ENCODE data around the gene PRSS56. TPM values are rescaled to one million over a fixed set of nuclear protein-coding genes. Genes with fewer than 3 reads are reported as not detected.

PRSS56 gene
- total and polyA plus RNA-seq, 8 donors = 0.02 TPM; not detected in 7

DNA sequence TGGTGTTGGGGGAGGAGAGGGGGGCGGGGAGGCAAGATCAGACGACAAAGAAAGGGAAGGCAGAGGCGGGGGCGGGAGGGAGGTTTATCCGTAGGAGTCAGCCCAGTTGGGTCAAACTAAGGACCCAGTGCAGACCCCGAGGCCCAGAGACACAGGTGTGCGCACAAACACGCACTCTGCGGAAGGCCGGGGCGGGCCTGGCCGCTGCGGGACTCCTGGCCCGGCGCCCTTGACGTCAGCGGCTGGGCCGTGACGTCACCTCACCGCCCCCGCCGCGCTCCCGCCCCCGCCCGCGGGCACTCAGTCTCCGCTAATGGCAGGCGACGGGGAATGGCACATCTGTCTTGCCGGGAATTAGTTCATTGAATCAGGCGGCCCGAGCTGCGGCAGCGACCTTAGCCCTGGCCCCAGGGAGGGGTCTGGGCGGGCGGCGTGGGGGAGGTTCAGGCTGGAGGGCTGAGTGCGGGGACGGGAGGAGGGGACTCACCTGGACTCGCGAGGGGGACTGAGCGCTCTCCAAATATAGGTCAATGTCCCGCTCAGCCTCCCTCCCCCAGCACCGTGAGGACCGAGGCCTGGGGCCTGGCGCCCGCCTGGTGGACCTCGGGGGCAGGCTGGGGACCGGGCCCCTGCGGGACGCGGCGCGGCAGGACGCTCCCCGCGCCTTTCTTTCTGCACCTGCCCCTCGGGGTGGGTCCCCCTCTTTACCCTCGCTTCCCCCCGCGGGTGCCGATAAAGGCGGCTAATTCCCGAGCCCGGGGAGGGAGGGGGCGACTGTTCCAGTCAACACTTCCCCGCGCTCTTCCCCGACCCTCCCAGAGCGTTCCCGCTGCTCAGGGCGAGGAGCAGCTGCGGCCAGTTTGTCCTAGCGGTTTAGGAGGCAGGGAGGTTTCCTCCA is 17.0 kb upstream of the PRSS56 start:
- DNase-seq = peak in 4 of 6 donors; percentile 16 to 67 (median 32)
- H3K27me3 ChIP-seq = no peaks in the 10 kb centered on the region
- H3K9me3 ChIP-seq = no peaks in the 10 kb centered on the region
- ATAC-seq = peak; percentile 22 to 50 (median 45)
- H3K4me1 ChIP-seq = peaks cover 0 to 11% (median 9%) of the 10 kb centered on the region in 3 donors
- no peak overlapping the region for H3K27ac ChIP-seq
- TF ChIP-seq CTCF (IDR thresholded peaks at IDR 0.05) = no peak
- H3K36me3 ChIP-seq = no peaks in the 10 kb centered on the region
- FAIRE-seq = no peak
- intact Hi-C loops (cut with DNase I) = no loop called here
- 22 to 31% methylated on average over 53 to 75 of the region's 75 CpGs for WGBS, 2 donors
- peak overlapping the region in 3 of 4 donors; percentile 8 to 28 (median 16) for H3K4me3 ChIP-seq

- no peaks in the 10 kb centered on the region for H3K9me3 ChIP-seq
- no peaks in the 10 kb centered on the region for H3K36me3 ChIP-seq
- 76 to 78% methylated on average over 16 of the region's 16 CpGs for WGBS, 2 donors
- H3K4me1 ChIP-seq = peaks cover 0 to 11% (median 9%) of the 10 kb centered on the region in 3 donors
- intact Hi-C loops (cut with DNase I) = no loop called here
- H3K4me3 ChIP-seq = no peak overlapping the region
- H3K27ac ChIP-seq = no peak overlapping the region
- no peaks in the 10 kb centered on the region for H3K27me3 ChIP-seq
- ATAC-seq (no peak), DNase-seq (no peak), FAIRE-seq (no peak)
- TF ChIP-seq CTCF (IDR thresholded peaks at IDR 0.05) = no peak
Measured at GRCh38 chr2:232503809-232504323, 16.3 kb upstream of the PRSS56 start.

DNA sequence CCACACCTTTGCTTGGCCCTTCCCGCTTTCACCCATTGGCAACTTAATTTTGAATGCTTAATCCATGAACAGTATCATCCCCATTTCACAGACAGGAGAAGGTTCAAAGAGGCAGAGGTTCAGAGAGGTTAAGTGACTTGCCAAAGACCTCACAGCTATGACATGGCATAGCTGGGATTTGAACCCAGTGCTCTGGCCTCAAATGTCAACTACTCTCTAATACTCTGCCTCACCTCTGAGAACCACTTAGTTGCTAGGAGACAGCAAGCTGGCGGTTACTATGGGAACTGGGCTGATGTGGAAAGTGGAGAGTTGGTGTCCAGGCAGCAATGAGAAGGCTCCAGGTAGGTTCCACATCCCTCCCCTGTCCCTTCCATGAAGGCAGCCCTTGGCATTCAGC is 15.8 kb upstream of the PRSS56 start:
- H3K4me3 ChIP-seq = no peak overlapping the region
- no peak for FAIRE-seq
- no peaks in the 10 kb centered on the region for H3K27me3 ChIP-seq
- H3K9me3 ChIP-seq = no peaks in the 10 kb centered on the region
- no peak for TF ChIP-seq CTCF (IDR thresholded peaks at IDR 0.05)
- peak in 1 of 4 donors; percentile 21 for ATAC-seq
- H3K4me1 ChIP-seq = peaks cover 0 to 11% (median 9%) of the 10 kb centered on the region in 3 donors
- no peaks in the 10 kb centered on the region for H3K36me3 ChIP-seq
- DNase-seq = no peak
- intact Hi-C loops (cut with DNase I) = no loop called here
- H3K27ac ChIP-seq = no peak overlapping the region
- WGBS, 2 donors = 87 to 93% methylated on average over 2 of the region's 2 CpGs

- H3K27me3 ChIP-seq = no peaks in the 10 kb centered on the region
- intact Hi-C loops (cut with DNase I) = no loop called here
- H3K4me3 ChIP-seq = no peak overlapping the region
- no peak overlapping the region for H3K27ac ChIP-seq
- H3K9me3 ChIP-seq = no peaks in the 10 kb centered on the region
- no peaks in the 10 kb centered on the region for H3K36me3 ChIP-seq
- TF ChIP-seq CTCF (IDR thresholded peaks at IDR 0.05) = no peak
- WGBS, 2 donors = 65 to 71% methylated on average over 10 of the region's 10 CpGs
- DNase-seq = no peak
- H3K4me1 ChIP-seq = peaks cover 0 to 11% (median 9%) of the 10 kb centered on the region in 3 donors
- FAIRE-seq = no peak
- ATAC-seq = no peak
Measured at GRCh38 chr2:232505856-232506255, 14.3 kb upstream of the PRSS56 start.

DNA sequence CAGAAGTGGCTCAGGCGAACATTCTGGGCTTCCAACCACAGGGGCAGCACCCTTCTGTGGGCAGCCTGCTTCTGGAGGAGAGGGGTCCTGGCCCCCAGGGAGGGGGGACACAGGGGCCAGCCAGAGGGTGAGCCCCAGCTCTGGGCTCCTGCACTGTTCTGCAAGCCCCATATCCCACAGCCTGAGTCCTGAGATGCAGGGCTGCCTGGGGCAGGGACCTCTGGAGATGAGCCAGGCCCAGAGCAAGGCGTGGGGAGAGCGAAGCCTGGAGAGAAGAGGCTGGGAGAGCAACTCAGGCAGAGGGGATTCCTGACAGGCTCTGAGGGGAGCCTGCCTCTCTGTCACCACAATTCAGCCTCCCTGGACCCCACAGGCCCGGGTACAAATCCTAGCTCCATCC is 13.5 kb upstream of the PRSS56 start:
- DNase-seq = no peak
- Histone ChIP-seq H3K9me3 (no peaks in the 10 kb centered on the region), H3K27me3 (no peaks in the 10 kb centered on the region), H3K4me3 (no peak overlapping the region), H3K4me1 (peaks cover 0 to 6% (median 2%) of the 10 kb centered on the region in 3 donors), H3K27ac (no peak overlapping the region), H3K36me3 (no peaks in the 10 kb centered on the region)
- intact Hi-C loops (cut with DNase I) = no loop called here
- WGBS, 2 donors = 77 to 83% methylated on average over 4 of the region's 4 CpGs
- TF ChIP-seq CTCF (IDR thresholded peaks at IDR 0.05) = no peak
- ATAC-seq = no peak
- no peak for FAIRE-seq
